MM.1S (cell line): ENCODE measurements around the gene CYTH1.

Experiments used
- DNase-seq: peaks from one replicate; pipeline ENCODE4 v3.0.0-alpha.2; 2015
- H2AFZ ChIP-seq: fragments of 300-600 bp; sonication (generic); 2 replicates; pipeline ENCODE4 v1.6.0; 2016; ENCODE audit warnings: antibody characterized with exemption, low read length
- H3F3A ChIP-seq: fragments of 300-600 bp; sonication (generic); 2 replicates; pipeline ENCODE4 v1.6.1; 2016; ENCODE audit warnings: mild to moderate bottlenecking, antibody characterized with exemption, low read length, moderate library complexity, mixed read lengths; ENCODE audit not compliant: insufficient read depth
- H3K27ac ChIP-seq: fragments of 300-600 bp; sonication (generic); 2 replicates; pipeline ENCODE4 v1.5.1; 2016; ENCODE audit warnings: mild to moderate bottlenecking, low read length
- H3K27me3 ChIP-seq: fragments of 300-600 bp; sonication (generic); replicated peaks from 2 replicates; pipeline ENCODE4 v1.6.0; 2016; ENCODE audit warnings: low read length; ENCODE audit not compliant: insufficient read depth
- H3K36me3 ChIP-seq: fragments of 300-600 bp; sonication (generic); replicated peaks from 2 replicates; pipeline ENCODE4 v1.6.1; 2016; ENCODE audit warnings: mild to moderate bottlenecking, low read length, mixed read lengths; ENCODE audit not compliant: insufficient read depth
- H3K4me1 ChIP-seq: fragments of 300-600 bp; sonication (generic); 2 replicates; pipeline ENCODE4 v1.6.1; 2016; ENCODE audit warnings: low read length, mixed read lengths
- H3K4me2 ChIP-seq: fragments of 300-600 bp; sonication (generic); 2 replicates; pipeline ENCODE4 v1.6.0; 2016; ENCODE audit warnings: low read depth, low read length
- H3K4me3 ChIP-seq: fragments of 300-600 bp; sonication (generic); 2 replicates; pipeline ENCODE4 v1.5.1; 2016; ENCODE audit warnings: low read length, mixed read lengths
- H3K79me2 ChIP-seq: fragments of 300-600 bp; sonication (generic); 2 replicates; pipeline ENCODE4 v1.6.1; 2016; ENCODE audit warnings: mixed run types, low read length, mixed read lengths
- H3K9ac ChIP-seq: fragments of 300-600 bp; sonication (generic); 2 replicates; pipeline ENCODE4 v1.6.1; 2016; ENCODE audit warnings: low read length, mixed read lengths
- H3K9me2 ChIP-seq: fragments of 300-600 bp; sonication (generic); replicated peaks from 2 replicates; pipeline ENCODE4 v1.6.1; 2016; ENCODE audit warnings: mild to moderate bottlenecking, low read length, mixed read lengths; ENCODE audit not compliant: insufficient read depth
- H3K9me3 ChIP-seq: fragments of 300-600 bp; sonication (generic); replicated peaks from 2 replicates; pipeline ENCODE4 v1.6.1; 2016; ENCODE audit warnings: mild to moderate bottlenecking, low read length, mixed read lengths; ENCODE audit not compliant: insufficient read depth
- H4K20me1 ChIP-seq: fragments of 300-600 bp; sonication (generic); 2 replicates; pipeline ENCODE4 v1.6.1; 2016; ENCODE audit warnings: mild to moderate bottlenecking, low read length, moderate library complexity, mixed read lengths; ENCODE audit not compliant: insufficient read depth
- CTCF ChIP-seq: fragments of 300-600 bp; sonication (generic); IDR thresholded peaks from 2 replicates; pipeline ENCODE4 v1.5.1; 2016; ENCODE audit warnings: antibody characterized with exemption, low read length, mixed read lengths
- EZH2 ChIP-seq: fragments of 300-600 bp; sonication (generic); optimal IDR thresholded peaks from 2 replicates; pipeline ENCODE3; 2017; ENCODE audit warnings: low read depth, mild to moderate bottlenecking, antibody characterized with exemption, low read length, mixed read lengths
- EZH2phosphoT487 ChIP-seq: fragments of 300-600 bp; sonication (generic); IDR thresholded peaks from 2 replicates; pipeline ENCODE4 v1.6.1; 2018; ENCODE audit warnings: antibody characterized with exemption, low read length

Gene CYTH1

GRCh38 chr17:78709751-78710181, 72.3 kb downstream of the CYTH1 start:
- Histone ChIP-seq H3K4me2 (no peak overlapping the region), H3K27ac (no peak overlapping the region; the same call in 1 of the 2 replicates), H2AFZ (no peak overlapping the region), H3K4me1 (peaks cover 45% of the 10 kb centered on the region), H3K9ac (no peak overlapping the region), H3F3A (peaks cover 24% of the 10 kb centered on the region), H3K9me3 (no peaks in the 10 kb centered on the region), H3K4me3 (no peak overlapping the region), H4K20me1 (peaks cover 34% of the 10 kb centered on the region), H3K79me2 (peaks cover 99% of the 10 kb centered on the region), H3K27me3 (no peaks in the 10 kb centered on the region), H3K36me3 (peaks cover 26% of the 10 kb centered on the region), H3K9me2 (no peaks in the 10 kb centered on the region)
- no peak for DNase-seq
- no peak for TF ChIP-seq EZH2phosphoT487
- no peak for TF ChIP-seq EZH2
- TF ChIP-seq CTCF, result no peak

DNA sequence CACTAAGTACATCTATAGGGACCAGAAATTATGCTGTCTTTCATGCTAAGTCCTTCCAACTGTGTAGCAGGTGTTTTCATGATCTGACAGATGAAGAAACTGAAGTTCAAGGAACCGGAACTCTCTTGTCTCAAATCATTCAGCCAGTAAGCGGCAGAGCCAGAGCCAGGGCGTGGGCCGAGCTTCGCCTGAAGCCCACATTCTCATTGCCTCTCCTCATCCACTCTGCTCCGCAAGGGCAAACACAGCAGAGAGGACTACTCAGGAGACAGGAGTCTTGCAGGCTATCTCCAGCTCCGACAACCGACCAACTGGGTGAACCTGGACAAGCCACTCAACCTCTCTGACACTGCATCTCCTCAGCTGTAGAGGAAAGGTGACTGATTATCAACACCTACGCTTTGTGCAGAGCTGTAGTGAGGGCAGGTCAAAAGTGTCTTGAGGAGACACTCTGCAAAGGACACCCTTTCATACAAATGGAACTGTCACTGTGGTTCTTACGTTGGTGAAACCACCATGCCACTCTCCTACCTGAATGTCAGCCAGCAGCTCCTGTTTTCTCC, 72.9 kb downstream of the CYTH1 start:
- TF ChIP-seq CTCF (no peak), EZH2phosphoT487 (no peak), EZH2 (no peak)
- Histone ChIP-seq H3K9me3 (no peaks in the 10 kb centered on the region), H3K79me2 (peaks cover 99% of the 10 kb centered on the region), H3K27ac (peak overlapping the region; percentile 28; the same call in 1 of the 2 replicates), H3K27me3 (no peaks in the 10 kb centered on the region), H2AFZ (no peak overlapping the region), H3F3A (peaks cover 21% of the 10 kb centered on the region), H4K20me1 (peaks cover 29% of the 10 kb centered on the region), H3K9me2 (no peaks in the 10 kb centered on the region), H3K4me2 (no peak overlapping the region), H3K4me1 (peaks cover 40% of the 10 kb centered on the region), H3K9ac (no peak overlapping the region), H3K36me3 (peaks cover 26% of the 10 kb centered on the region), H3K4me3 (no peak overlapping the region)
- DNase-seq, result no peak

- Histone ChIP-seq H3K9me2 (no peaks in the 10 kb centered on the region), H3K27me3 (no peaks in the 10 kb centered on the region), H3K27ac (peak overlapping the region; percentile 28; the same call in 1 of the 2 replicates), H3K9me3 (no peaks in the 10 kb centered on the region), H3K4me3 (no peak overlapping the region), H3K9ac (no peak overlapping the region), H3K79me2 (peaks cover 99% of the 10 kb centered on the region), H3K4me1 (peaks cover 40% of the 10 kb centered on the region), H4K20me1 (peaks cover 34% of the 10 kb centered on the region), H2AFZ (no peak overlapping the region), H3F3A (peaks cover 21% of the 10 kb centered on the region), H3K36me3 (peaks cover 32% of the 10 kb centered on the region), H3K4me2 (no peak overlapping the region)
- DNase-seq, result peak; percentile 70
- TF ChIP-seq EZH2 (no peak), CTCF (peak; percentile 87)
These were observed 73.5 kb downstream of the CYTH1 start for GRCh38 chr17:78708510-78708973.
